ENCODE measurements around the gene UBE2D1.

The UBE2D1 gene

GRCh38 chr10:58336242-58336641 is 1.4 kb downstream of the UBE2D1 start:
- no peak for DNase-seq (ENCODE audit: extremely low read depth in 1 of 2, low read depth in 1 of 2)

- no peak for DNase-seq (ENCODE audit: extremely low read depth in 1 of 2, low read depth in 1 of 2)
Measured at GRCh38 chr10:58341422-58341821, 6.6 kb downstream of the UBE2D1 start.

GRCh38 chr10:58341947-58342346 is 7.1 kb downstream of the UBE2D1 start:
- DNase-seq (ENCODE audit: extremely low read depth in 1 of 2, low read depth in 1 of 2), result no peak

GRCh38 chr10:58347967-58348366 is 13.2 kb downstream of the UBE2D1 start:
- no peak for DNase-seq (ENCODE audit: extremely low read depth in 1 of 2, low read depth in 1 of 2)

GRCh38 chr10:58348571-58349033 is 13.8 kb downstream of the UBE2D1 start:
- no peak for DNase-seq (ENCODE audit: extremely low read depth in 1 of 2, low read depth in 1 of 2)

- DNase-seq (ENCODE audit: extremely low read depth in 1 of 2, low read depth in 1 of 2), result no peak
Measured at GRCh38 chr10:58350023-58350422, 15.2 kb downstream of the UBE2D1 start.

GRCh38 chr10:58350619-58351323 is 16.0 kb downstream of the UBE2D1 start:
- DNase-seq (ENCODE audit: extremely low read depth in 1 of 2, low read depth in 1 of 2), result no peak

GRCh38 chr10:58351616-58352578 is 17.1 kb downstream of the UBE2D1 start:
- no peak for DNase-seq (ENCODE audit: extremely low read depth in 1 of 2, low read depth in 1 of 2)

GRCh38 chr10:58352956-58353610 is 18.3 kb downstream of the UBE2D1 start:
- DNase-seq (ENCODE audit: extremely low read depth in 1 of 2, low read depth in 1 of 2), result no peak

- DNase-seq (ENCODE audit: extremely low read depth in 1 of 2, low read depth in 1 of 2), result no peak
Measured at GRCh38 chr10:58356756-58357155, 21.9 kb downstream of the UBE2D1 start.

GRCh38 chr10:58358314-58358933 is 23.6 kb downstream of the UBE2D1 start:
- DNase-seq (ENCODE audit: extremely low read depth in 1 of 2, low read depth in 1 of 2), result no peak

GRCh38 chr10:58358947-58359346 is 24.1 kb downstream of the UBE2D1 start:
- no peak for DNase-seq (ENCODE audit: extremely low read depth in 1 of 2, low read depth in 1 of 2)

- no peak for DNase-seq (ENCODE audit: extremely low read depth in 1 of 2, low read depth in 1 of 2)
Measured at GRCh38 chr10:58359541-58359940, 24.7 kb downstream of the UBE2D1 start.

- DNase-seq (ENCODE audit: extremely low read depth in 1 of 2, low read depth in 1 of 2), result no peak
Measured at GRCh38 chr10:58360412-58361004, 25.7 kb downstream of the UBE2D1 start.

- DNase-seq (ENCODE audit: extremely low read depth in 1 of 2, low read depth in 1 of 2), result no peak
Measured at GRCh38 chr10:58361353-58361752, 26.5 kb downstream of the UBE2D1 start.

- no peak for DNase-seq (ENCODE audit: extremely low read depth in 1 of 2, low read depth in 1 of 2)
Measured at GRCh38 chr10:58362027-58362789, 27.4 kb downstream of the UBE2D1 start.

GRCh38 chr10:58367069-58367468 is 32.3 kb downstream of the UBE2D1 start:
- DNase-seq (ENCODE audit: extremely low read depth in 1 of 2, low read depth in 1 of 2), result no peak

GRCh38 chr10:58371473-58371872 is 36.7 kb downstream of the UBE2D1 start:
- no peak for DNase-seq (ENCODE audit: extremely low read depth in 1 of 2, low read depth in 1 of 2)

- no peak for DNase-seq (ENCODE audit: extremely low read depth in 1 of 2, low read depth in 1 of 2)
Measured at GRCh38 chr10:58372607-58373441, 38.0 kb downstream of the UBE2D1 start.

Data from activated CD8-positive, alpha-beta memory T cell treated with anti-CD3 and anti-CD28 coated beads for 1 hour (primary cell).